Neural cell (in vitro differentiated cells): ENCODE results near the gene TMC6.

Experiments used
- CTCF ChIP-seq: fragments of 450-650 bp; IDR thresholded peaks from 2 replicates; pipeline ENCODE4 v1.5.1; 2014; ENCODE audit warnings: antibody characterized with exemption, mild to moderate bottlenecking, moderate library complexity; ENCODE audit not compliant: poor library complexity, severe bottlenecking
- EZH2 ChIP-seq: fragments of 200-600, 300-800 bp; shearing (Covaris generic), sonication (generic); IDR thresholded peaks from 2 replicates; pipeline ENCODE4 v1.6.1; 2014; ENCODE audit warnings: antibody characterized with exemption, low read length, borderline replicate concordance, mild to moderate bottlenecking; ENCODE audit not compliant: insufficient read depth, poor library complexity, severe bottlenecking

DNA sequence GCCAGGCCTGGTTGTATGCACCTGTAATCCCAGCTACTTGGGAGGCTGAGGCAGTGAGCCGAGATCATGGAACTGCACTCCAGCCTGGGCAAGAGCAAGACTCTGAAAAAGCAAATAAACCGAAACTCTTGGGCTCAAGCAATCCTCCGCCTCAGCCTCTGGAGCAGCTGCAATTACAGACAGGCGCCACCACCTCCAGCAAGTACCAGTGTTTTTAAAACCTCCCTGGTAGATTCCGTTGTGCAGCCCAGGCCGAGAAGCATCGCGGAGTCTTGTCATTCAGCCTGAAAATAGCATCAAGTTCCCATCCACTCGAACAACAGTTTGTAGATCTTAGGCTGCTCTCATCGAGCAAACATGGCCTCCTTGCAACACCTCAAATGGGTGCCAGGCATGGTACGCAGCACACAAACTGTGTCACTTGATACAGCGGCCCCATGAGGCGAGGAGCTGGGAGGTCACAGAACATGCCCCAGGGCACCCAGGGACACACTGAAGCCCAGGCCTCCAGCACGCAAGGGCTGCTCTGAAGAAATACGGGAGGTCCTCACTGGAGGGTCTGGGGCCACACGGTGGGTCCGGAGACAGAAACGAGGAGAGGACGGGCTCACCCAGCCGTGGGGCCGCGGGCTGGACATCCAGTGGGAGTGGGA, 18.1 kb downstream of the TMC6 start:
- no peak for TF ChIP-seq EZH2
- TF ChIP-seq CTCF = no peak
